GOT3 (cell line): ENCODE results near the gene WWP2.
"Not testable (repeated sequence)": the region's sequence is repeated elsewhere in the genome, so short reads cannot be mapped to it uniquely, and the experiment has no call there.

Experiments used
- DNase-seq: peaks from one replicate; lab custom pipeline; 2025; ENCODE audit warnings: mixed read lengths; lab: John Stamatoyannopoulos, UW

The WWP2 gene

DNA sequence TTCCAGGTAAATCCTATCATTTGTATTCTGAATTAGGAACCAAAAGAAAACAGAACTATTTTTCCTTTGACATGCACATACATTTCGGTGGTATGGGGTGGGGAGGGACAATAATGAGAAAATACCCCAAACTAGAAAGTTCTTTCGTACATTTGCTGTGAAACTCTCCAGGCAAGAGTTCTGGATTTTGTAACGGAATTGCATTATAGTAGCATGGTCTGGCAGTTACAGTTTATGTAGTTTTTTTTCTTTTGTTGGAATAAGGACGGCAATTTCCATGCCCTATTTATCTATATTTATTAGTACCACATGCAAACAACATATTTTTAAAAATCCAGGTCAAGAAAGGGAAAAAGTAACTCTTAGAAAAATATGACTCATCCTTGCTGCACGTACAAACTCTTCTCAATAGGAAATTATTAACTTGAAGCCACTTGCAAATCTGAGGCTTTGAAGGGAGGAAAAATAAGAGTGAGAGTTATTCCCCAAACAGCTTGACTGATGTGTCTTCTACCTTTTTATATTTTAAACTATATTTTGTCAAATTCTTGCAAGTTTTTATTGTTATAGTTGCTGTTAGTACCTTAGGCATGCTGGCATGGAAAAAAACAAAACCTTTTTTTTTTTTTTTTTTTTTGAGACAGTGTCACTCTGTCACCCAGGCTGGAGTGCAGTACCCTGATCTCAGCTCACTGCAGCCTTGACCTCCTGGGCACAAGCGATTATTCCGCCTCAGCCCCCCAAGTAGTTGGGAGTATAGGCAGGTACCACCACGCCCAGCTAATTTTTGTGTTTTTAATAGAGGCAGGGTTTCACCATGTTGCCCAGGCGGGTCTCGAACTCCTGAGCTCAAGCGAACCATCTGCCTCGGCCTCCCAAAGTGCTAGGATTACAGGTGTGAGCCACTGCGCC, 69.3 kb downstream of the WWP2 start:
- DNase-seq = no peak

DNA sequence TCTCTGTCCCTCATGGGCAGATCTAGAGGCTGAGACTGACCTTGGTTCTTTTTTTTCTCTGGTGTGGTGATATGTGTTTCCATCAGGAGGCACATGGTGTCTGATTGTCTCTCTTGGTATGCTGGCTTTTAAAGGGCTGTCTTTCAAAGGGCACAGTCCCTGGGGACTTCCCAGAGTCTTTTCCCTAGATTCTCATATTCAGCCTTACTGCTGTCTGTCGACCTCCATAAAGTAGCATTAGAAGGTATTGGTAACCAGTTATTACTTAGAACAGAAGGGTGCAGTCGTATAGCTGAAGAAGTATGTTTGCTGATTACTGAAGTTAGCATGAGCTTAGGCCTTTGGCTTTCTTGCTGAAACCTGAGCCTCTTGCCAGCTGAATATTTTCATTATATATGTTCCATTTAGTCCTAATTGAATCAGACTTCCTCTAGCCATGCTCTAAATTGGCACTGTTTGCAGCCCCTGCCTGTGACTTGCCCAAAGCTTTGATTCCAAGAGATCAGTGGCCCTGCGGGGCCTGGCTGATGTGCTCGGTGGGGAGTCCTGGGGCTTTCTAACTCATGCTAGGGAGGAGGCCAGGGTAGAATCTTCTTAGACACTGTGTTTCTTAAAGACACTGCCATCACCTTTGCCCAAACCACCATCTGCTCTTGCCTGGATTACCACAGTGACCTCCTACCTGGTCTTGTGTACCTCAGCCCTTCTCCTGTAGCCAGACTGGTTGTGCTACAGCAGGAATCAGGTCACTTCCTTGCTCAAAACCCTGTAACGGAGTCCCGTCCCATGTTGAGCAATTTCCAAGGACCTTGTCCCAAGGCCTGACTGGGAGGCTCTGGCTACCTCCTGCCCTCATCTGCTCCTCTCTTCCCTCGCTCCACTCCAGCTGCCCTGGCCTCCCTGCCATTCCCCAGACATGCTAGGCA, 71.5 kb downstream of the WWP2 start:
- DNase-seq = no peak

DNA sequence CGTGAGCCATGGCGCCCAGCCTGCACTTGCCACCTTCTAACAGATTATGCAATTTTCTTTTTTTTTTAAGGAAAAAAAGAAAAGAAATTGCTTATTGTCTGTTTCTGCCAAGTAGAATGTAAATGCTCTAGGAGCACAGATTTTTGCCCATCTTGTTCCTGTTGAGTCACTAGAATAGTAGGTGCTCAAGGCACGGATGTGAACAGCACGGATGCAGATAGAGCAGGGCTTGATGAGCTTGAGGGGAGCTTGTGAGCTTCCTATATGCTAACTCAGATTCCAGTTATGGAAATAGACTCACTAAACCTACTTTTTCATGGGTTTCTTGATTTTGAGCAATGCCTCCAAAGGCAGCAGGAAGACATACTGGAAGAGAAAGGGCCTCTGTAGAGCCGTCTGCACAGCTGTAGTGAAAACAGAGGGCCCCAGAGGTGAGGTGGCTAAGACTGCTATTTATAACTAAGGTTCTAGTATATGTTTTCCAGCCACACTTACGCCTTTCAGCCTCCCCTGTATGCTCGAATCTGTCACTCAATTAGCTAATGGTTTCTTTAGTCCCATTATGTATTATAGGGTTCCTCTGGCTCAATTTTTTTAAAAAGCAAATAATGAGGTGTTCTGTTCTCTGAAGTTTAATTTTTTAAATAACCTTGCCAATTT, 72.8 kb downstream of the WWP2 start:
- no peak for DNase-seq

DNA sequence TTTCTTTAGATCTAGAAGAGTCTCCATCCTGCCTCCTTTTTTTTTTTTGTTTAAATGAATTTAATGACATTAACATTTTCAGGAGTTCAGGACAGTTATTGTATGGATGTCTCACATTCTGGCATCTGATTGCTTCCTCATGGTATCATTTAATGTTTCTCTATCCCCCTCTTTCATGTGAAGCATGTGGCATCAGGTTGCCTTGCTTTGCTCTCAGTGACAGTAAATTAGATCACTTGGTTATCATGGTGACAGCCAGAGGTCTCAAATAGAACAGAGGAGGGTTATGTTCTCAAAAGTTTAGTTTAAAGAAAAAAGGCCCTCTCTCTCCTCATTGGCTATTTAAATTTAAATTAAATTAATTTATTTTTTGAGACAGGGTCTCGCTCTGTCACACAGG, 74.1 kb downstream of the WWP2 start:
- no peak for DNase-seq

DNA sequence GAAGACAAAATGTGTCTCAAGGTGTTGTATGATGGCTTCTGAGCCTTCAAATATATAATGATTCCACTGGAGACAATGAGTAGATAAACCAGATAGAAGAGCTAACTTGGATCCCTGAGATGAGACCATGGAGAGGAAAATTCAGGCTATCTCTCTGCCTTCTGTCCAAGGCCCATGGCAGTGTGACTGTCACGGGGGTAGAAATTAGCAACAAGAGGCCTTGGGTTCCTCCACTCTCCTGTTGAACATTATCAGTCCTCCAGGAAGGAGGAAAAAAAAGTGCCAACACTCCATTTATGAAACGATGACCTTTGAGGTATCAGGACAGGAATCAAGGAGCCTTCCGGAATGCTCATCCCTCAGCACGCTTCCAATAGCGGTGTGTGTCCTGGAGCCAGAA, 75.2 kb downstream of the WWP2 start:
- no peak for DNase-seq

DNA sequence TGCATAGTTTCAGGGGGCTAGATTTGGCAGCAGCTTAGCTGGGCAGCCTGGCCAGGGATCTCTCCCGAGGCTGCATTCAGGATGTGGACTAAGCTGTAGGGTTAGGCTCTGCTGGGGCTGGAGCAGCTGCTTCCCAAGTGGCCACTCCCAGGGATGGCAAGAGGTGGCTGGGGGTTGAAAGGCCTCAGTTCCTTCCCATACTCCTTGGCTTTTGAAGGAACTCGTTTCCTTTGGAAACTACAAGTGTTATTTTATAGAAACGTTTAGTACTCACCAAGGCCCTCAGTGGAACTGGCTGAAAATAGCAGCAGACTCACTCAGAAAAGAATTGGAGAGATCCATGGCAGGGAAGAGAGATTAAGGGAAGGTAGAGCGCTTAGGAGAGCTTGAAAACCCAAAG, 76.4 kb downstream of the WWP2 start:
- DNase-seq = no peak

DNA sequence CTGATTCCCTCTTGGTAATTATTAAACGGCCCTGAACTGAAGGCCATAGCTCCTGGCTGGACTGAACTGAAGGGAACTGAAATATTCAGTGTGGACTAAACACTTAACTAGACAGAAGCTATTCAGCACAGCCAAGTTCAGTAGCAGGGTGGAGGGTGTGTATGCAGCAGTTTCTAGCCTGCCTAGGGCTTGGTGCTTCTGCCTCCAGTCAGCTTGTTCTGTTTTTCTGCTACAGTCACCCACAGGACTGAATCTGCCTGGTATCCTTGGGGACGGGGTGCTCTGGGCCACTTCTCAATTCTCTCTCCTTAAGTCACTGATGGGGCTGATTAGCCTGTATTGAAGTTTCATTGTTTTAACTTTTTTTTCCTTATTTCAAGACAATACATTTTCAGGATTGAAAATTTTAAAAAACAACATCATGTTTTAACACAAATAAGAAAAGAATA, 77.1 kb downstream of the WWP2 start:
- DNase-seq = no peak

DNA sequence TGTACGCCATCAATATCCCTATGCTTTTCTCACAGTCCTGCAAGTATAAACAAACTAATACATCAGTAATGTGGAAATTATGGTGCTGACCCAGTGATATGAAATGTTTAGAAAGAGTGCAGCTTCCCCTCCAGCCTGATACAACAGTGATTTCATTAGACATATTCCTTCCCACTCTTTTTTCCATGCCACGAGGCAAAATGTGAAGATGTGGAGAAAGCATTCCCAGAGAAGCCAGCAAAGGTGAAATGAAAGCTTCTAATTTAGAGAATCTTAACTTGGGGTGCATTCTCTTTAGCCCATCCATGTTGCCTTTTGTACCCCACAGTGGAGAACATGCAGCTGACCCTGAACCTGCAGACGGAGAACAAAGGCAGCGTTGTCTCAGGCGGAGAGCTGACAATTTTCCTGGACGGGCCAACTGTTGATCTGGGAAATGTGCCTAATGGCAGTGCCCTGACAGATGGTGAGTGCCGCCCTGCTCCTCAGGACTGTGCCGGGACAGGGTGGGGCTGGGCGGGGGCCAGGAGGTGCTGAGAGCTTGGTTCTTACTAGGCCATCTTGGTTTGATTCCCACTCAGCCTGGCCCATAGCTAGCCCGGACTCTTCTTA, 77.8 kb downstream of the WWP2 start:
- no peak for DNase-seq

DNA sequence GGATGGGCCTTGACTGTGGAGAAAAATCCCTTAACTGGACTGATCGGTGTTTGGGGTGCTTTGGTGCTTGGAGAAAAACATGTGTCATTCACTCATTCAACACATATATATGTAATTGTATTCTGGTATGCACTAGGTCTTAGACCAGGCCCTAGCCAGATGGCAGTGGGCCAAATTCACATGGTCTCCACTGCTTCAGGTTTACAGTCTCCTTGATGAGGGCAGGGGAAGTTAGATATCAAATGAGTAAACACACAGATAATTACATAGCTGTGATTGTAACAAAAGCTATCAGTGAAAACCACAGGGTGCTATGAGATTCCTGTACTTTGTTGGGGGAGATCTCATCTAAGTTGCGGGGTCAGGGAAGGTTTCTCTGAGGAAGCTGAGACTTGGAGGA, 78.8 kb downstream of the WWP2 start:
- DNase-seq = no peak

DNA sequence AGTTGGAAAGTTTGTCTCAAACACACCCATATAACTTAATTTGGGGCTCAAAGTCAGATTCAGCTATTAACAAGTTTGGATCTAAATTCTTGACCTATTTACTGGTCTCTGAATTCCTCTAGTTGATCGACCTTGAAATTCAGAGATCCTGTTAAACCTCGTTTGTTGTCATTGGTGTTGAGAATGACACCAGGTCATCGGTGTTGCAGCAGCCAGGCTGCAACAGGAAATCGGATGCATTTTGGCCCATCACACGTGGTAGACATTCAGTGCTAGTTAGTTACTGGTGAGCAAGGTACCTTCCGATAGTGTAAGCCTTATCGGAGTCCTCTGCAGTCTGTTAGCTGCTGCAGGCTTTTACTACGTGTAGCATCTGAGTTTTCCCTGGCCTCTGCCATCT, 82.3 kb downstream of the WWP2 start:
- no peak for DNase-seq

DNA sequence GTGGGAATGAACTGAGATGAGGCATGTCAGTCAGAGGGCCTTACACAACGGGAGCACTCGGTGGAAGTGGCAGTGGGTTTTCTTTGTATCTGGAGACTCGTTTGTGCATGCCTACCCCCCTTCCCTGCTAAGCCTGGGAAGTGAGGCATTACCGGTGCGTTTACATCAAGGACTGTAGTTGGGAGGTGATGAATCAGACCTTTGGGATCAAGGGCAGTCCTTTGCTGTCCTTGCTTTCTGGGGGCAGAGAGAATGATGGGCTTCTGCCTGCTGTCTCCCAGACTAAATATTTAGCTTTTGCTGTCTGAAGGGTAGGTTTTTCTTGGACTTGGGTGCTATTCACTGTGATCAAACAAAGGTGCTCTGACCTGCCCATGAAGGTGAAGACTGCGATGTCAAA, 83.0 kb downstream of the WWP2 start:
- no peak for DNase-seq

DNA sequence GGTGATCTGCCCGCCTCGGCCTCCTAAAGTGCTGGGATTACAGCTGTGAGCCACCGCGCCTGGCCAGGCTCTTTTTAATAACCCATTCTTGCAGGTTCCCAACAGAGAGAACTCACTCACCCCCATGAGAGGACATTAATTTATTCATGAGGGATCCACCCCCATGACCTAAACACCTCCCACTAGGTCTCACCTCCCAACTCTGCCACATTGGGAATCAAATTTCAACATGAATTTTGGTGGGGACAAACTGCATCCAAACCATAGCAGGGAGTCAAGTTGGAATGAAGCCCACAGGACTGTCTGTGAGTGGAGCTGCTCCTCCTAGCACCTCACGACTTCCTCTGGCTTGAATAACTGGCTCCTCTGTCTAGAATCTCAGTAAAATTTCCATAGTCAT, 85.5 kb downstream of the WWP2 start:
- no peak for DNase-seq

DNA sequence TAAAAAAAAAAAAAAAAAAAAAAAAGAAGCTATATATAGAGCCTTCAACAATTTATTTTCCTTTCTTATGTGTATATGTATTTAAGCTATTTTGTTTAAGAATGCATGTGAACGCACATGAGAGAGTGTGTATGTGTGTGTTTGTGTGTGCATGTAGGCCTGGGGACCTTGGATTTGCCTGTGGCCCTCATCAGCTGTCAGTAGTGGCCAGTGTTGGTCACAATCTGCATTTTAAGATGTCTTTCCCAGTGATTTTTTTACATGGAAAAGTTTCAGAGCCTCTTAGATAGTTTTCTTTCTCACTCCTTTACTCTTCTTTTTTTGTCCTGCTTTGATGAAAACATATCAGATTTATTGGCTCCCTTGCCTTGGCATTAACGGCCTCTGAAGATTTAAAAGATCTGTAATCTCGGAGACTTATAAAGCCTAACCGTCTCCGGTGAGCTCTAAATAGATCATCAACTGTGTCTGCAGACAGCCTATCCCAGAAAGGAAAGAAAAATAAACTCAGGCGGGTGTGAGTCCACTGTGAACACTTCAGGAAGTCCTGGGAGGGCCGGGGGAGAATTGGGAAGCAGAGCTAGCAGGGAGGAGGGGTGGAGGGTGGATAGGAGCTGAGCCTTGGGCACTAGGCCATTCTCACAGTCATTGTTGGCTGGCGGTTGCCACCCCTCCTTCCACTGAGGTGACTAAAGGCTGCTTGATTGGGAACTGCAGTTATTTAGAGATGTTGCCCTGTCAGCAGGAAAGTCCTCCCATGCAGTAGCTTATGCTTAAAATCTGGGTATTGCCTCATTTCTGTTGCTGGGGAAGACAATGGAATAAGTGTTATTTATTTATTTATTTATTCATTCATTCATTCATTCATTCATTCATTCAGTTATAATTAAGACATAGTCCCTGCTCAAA, 86.8 kb downstream of the WWP2 start:
- peak; percentile 55 for DNase-seq

DNA sequence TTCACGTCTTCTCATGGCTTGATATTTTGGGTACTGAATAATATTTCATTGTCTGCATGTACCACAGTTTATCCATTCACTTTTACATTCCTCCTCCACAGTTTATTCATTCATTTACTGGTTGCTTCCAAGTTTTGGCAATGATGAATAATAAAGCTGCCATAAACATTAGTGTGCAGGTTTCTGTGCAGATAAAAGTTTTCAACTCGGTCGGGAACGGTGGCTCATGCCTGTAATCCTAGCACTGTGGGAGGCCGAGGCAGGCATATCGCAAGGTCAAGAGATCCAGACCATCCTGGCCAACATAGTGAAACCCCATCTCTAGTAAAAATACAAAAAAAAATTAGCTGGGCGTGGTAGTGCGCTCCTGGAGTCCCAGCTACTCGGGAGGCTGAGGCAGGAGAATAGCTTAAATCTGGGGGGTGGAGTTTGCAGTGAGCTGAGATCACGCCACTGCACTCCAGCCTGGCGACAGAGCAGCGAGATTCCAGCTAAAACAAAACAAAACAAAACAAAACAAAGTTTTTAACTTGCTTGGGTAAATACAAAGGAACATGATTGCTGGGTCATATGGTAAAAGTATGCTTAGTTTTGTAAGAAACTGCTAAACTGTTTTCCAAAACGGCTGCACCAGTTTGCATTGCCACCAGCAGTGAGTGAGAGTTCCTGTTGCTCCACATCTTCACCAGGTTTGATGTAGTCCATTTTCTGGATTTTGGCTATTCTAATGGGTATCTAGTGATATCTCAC, 89.5 kb downstream of the WWP2 start:
- no peak for DNase-seq

DNA sequence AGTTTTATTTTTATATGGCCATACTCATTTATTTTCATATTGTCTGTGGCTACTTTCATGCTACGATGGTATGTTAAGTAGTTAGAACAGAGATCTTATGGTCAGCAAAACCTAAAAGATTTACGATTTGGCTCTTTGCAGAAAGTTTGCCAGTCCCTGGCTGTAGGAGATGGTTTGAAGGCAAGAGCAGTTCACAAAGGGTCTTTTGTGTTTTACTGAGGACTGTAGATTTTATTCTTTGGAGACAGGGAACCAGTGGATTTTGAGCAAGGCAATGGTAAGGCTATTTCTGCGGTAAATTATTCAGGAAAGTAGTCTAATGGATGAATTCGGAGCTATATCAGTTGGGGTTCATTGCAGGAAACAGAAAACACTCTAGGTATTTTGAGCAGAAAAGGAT, 90.7 kb downstream of the WWP2 start:
- no peak for DNase-seq

DNA sequence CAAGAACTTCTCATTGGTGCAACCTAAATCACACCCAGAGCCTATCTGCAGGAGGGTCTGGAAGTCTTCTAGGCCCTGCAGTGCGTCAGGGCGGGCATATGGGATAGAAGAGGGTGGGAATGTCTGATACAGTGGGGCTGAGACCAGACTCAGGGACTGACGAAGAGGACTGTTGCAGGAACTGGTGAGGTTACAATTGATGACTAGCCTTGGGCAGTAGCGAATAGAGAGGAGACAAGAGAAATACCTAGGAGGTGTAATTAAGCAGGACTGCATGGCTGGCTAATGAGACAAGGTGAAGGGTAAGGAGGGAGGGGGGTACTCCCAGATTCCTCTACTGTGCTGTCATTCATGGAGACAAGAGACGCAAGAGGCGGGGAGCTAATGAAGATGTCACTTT, 91.3 kb downstream of the WWP2 start:
- DNase-seq = no peak

DNA sequence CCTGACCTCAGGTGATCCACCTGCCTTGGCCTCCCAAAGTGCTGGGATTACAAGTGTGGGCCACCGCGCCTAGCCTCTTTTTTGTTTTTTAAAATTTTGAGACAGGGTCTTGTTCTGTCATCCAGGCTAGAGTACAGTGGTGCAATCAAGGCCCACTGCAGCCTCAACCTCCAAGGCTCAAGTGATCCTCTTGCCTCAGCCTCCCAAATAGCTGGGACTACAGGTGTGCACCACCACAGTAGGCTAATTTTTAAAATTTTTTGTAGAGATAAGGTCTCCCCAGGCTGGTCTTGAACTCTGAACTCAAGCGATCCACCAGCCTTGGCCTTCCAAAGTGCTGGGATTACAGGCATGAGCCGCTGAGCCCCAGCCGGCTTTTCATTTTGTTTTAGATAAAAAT, 92.6 kb downstream of the WWP2 start:
- DNase-seq = not testable (repeated sequence)

DNA sequence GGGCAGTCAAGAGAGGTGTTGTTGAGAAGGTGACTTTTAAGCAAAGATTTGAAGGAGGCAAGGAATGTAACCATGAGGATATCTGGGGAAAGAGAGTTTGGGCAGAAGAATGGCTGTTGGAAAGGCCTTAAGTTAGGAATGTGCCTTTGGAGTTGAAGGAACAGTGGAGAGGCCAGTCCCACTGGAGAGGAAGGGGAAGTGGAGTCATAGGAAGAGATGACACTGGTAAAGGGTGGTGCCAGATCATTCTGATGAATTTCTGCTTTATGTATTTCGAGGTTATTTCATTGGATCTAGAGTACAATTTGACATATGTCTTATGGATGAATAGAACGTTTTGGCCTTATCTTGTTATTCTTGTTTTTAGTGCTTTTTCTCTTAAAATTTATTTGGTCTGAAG, 93.5 kb downstream of the WWP2 start:
- DNase-seq = no peak

DNA sequence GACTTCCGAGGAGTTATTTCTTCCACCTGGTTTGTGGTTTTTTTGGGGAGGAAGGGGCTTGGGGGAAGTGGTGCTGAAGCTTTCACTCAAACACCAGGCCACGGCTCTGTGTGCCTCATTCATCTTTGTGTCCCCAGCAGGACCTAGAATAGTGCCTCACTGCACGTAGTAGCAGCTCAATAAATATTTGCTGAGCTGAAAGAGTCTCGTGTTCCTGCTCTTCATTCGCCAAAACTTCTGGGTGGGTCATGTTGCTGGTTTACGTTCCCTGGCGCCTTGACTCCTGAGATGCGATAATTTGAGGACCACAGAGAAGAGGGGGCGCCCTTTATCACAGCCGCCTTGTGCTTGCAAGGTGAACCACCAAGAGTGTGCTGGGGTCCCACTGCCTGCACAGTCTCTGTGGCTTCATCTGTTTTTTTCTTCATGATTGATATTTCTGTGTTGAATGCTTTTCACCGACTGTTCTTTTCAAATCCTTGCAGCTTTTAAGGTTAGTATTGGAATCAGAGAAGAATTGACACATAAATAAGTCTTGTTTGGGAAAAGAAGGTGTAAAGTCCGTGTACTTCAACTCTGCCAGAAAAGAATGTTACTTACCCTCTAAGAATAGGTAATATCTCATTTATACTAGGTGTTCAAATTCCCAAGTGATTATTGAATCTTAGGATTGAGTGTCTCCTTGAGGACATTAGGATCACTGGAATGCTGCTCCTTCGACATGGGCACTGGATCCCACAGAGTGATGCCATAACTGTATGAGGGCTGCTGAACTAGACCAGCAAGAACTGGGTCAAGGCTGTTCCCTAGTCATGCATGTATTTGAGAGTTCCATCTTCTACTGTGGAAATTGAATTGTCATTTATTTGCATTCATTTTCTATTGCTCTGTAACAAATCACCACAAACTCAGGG, 96.3 kb downstream of the WWP2 start:
- DNase-seq = no peak
